HEK293T (cell line): ENCODE measurements around the gene ITPKB.

Source experiments
- CTCF ChIA-PET: fragments of 350-600 bp; formaldehyde crosslinking; extraction: SDS; loops from one replicate; lab custom pipeline; 2021; ENCODE audit warnings: antibody characterized with exemption, inconsistent platforms; lab: Yijun Ruan, JAX
- POLR2A ChIA-PET: fragments of 350-600 bp; formaldehyde crosslinking; extraction: SDS; loops from one replicate; lab custom pipeline; 2020; ENCODE audit warnings: antibody characterized with exemption, inconsistent platforms; lab: Yijun Ruan, JAX
- DNase-seq: peaks from one replicate; pipeline ENCODE4 v3.0.0; 2012; ENCODE audit warnings: mixed read lengths; ENCODE audit errors: extremely low spot score
- ARNT ChIP-seq: fragments of 450-650 bp; IDR thresholded peaks from 2 replicates; pipeline ENCODE4 v1.6.1; 2017; ENCODE audit warnings: mild to moderate bottlenecking
- BHLHE40 ChIP-seq: fragments of 450-650 bp; IDR thresholded peaks from 2 replicates; pipeline ENCODE4 v1.6.1; 2016; ENCODE audit warnings: mild to moderate bottlenecking, moderate library complexity, borderline replicate concordance
- CTBP1 ChIP-seq: fragments of 450-650 bp; IDR thresholded peaks from 2 replicates; pipeline ENCODE4 v1.6.1; 2016; ENCODE audit warnings: borderline replicate concordance
- ELF4 ChIP-seq: fragments of 450-650 bp; IDR thresholded peaks from 2 replicates; pipeline ENCODE4 v1.6.1; 2017; ENCODE audit warnings: antibody characterized with exemption
- FOXA1 ChIP-seq: fragments of 450-650 bp; IDR thresholded peaks from 2 replicates; pipeline ENCODE4 v1.6.1; 2016; ENCODE audit warnings: mild to moderate bottlenecking
- FOXK2 ChIP-seq: fragments of 450-650 bp; IDR thresholded peaks from 2 replicates; pipeline ENCODE4 v1.6.1; 2016; ENCODE audit warnings: mild to moderate bottlenecking
- FOXM1 ChIP-seq: fragments of 450-650 bp; IDR thresholded peaks from 2 replicates; pipeline ENCODE4 v1.6.1; 2017; ENCODE audit warnings: mild to moderate bottlenecking, borderline replicate concordance
- HDGF ChIP-seq: fragments of 450-650 bp; IDR thresholded peaks from 2 replicates; pipeline ENCODE4 v1.6.1; 2017; ENCODE audit warnings: antibody characterized with exemption, borderline replicate concordance
- L3MBTL2 ChIP-seq: fragments of 450-650 bp; conservative IDR thresholded peaks from 2 replicates; pipeline ENCODE4 v1.6.1; 2016; ENCODE audit warnings: mild to moderate bottlenecking
- LEF1 ChIP-seq: fragments of 450-650 bp; IDR thresholded peaks from 2 replicates; pipeline ENCODE4 v1.6.1; 2017; ENCODE audit warnings: mild to moderate bottlenecking, borderline replicate concordance
- NFRKB ChIP-seq: fragments of 450-650 bp; IDR thresholded peaks from 2 replicates; pipeline ENCODE4 v1.6.1; 2016; ENCODE audit warnings: mild to moderate bottlenecking, moderate library complexity
- SP1 ChIP-seq: fragments of 450-650 bp; IDR thresholded peaks from 2 replicates; pipeline ENCODE4 v1.6.1; 2017
- SUZ12 ChIP-seq: fragments of 450-650 bp; IDR thresholded peaks from 2 replicates; pipeline ENCODE4 v1.6.1; 2016; ENCODE audit warnings: mild to moderate bottlenecking
- TARDBP ChIP-seq: fragments of 450-650 bp; IDR thresholded peaks from 2 replicates; pipeline ENCODE4 v1.6.1; 2016
- ZNF384 ChIP-seq: fragments of 450-650 bp; IDR thresholded peaks from 2 replicates; pipeline ENCODE4 v1.6.1; 2016
- TF ChIP-seq, protein P1 (sequence below): fragments of 450-650 bp; IDR thresholded peaks from 2 replicates; pipeline ENCODE4 v1.6.1; 2016

The ITPKB gene

DNA sequence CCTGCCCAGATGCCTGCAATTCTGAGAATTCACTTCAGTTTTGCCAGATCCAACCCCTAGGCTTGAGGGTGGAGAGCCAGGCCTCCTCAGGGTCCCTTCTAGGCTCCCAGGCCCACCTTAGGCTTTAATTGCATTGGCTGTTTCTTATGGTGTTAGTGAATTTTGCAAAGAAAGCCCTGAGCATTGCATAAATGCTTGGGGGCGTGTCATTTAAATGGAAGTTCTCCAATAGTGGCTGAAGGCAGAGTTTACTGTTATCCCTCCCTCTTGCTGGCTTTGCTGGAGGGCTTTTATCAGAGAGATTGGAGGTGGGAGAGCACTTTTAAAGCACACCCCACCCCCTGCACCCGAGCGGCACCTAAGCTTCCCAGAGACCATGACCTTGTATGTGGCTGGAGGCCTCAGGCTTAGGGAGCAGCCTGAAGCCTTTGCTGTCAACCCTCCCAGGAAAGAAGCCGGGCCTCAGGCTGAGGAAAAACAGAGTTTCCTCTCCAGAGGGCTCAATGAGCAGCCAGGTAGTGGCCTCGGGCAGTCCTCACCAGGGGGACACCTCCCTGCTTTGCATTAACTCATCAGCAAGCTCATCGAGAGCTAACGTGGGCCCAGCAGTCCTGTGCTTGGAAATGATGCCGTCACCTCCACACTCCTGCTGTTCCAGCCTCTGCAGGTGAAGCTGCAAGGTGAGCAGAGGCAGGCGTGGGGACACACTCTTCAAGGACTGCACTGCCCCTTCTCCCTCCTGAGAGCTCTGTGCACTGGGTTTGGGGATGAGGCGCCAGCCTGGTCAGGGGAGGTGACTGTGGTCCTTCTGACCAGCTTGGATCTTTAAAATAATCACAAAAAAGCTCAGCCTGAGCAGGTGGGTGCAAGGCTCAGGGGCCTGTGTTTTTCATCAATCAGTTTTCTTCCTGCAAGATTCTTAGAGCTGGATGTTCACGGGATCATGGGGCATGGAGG is 132.5 kb downstream of the ITPKB start:
- no peak for DNase-seq
- ChIA-PET CTCF (interaction anchor here (0.6 to 1.6 kb wide), 3 partner anchors 20 to 195 kb away, joined by 4 to 8 read pairs (median 4); no protein-coding TSS in a partner anchor), POLR2A (interaction anchor here (0.6 kb wide), 1 partner anchor 93 kb away, joined by 3 read pairs; no protein-coding TSS in a partner anchor)
- TF ChIP-seq SP1: no peak
- no peak for TF ChIP-seq ELF4
- TF ChIP-seq FOXK2: no peak
- TF ChIP-seq, protein P1, sequence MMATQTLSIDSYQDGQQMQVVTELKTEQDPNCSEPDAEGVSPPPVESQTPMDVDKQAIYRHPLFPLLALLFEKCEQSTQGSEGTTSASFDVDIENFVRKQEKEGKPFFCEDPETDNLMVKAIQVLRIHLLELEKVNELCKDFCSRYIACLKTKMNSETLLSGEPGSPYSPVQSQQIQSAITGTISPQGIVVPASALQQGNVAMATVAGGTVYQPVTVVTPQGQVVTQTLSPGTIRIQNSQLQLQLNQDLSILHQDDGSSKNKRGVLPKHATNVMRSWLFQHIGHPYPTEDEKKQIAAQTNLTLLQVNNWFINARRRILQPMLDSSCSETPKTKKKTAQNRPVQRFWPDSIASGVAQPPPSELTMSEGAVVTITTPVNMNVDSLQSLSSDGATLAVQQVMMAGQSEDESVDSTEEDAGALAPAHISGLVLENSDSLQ: no peak
- TF ChIP-seq FOXM1: no peak

DNA sequence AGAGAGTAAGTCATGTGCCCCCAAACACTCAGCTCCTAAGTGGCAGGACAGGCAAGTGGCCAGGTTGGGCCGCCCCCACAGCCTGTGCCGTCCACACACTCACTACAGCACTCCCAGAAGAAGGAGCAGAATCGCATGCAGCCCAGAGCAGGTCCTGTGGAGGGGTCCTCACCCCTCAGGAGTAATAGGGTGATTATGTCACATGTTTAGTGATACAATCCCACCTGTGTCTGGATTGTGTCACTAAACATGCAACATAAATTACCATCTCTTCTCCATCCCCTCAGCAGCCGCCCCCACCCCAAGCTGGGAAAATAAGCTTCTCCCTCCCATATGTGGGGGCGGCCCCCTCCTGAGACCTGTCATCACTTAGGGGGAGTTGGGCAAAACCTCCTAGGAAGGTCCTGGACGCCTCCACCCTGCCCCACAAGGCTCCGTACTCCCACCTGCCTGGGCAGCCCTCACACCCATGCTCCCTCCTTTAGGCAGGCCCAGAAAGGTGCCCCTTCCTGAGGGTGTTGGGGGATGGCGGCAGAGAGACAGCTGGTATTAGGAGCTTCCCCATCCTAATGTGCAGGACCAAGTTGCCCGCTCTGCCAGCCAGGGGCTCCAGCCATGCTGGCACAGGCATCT is 133.6 kb downstream of the ITPKB start:
- CTCF ChIA-PET: interaction anchor here (1.6 kb wide), 1 partner anchor 58 kb away, joined by 8 read pairs; no protein-coding TSS in a partner anchor
- POLR2A ChIA-PET: interaction anchor here (1.0 kb wide), 1 partner anchor 197 kb away, joined by 3 read pairs; no protein-coding TSS in a partner anchor
- DNase-seq: no peak
- TF ChIP-seq FOXA1: no peak
- no peak for TF ChIP-seq NFRKB
- no peak for TF ChIP-seq SUZ12
- TF ChIP-seq SP1: no peak
- TF ChIP-seq FOXM1: no peak
- no peak for TF ChIP-seq FOXK2
- no peak for TF ChIP-seq CTBP1

DNA sequence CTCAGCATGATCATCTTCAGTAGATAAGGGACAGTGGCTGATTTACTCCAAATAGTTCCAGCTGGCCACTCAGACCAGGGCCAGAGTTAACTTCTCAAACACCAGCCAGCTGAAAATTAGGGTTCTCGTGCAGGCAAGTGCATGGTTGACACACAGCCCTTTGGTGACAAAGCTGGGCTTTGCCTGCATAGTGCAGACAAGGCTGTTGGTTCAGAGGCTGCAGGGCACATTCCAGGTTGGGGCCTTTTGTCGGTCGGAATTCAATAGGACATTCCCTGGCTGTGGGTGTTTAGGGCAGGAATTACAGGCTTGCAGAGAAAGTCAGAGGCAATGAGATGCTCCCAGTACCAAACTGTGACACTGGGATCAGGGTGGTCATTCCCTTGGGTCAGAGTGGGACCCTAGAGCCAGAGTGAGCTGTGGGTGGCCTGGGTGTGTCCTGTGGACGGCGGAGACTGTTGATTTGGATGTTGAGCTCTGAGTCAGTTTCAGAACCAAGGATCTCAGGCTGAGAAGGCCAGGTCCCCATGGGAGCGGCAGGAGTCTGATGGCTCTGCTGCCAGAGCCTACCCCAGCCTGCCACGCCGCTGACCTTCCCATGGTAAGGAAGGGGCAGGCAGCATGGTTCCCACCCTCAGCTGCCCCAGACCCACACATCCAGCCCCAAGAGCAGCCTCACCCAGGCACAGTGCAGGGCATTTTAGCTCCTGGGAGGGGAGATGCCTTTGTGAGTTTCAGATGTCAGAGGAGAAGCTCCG is 134.3 kb downstream of the ITPKB start:
- no peak for TF ChIP-seq ARNT
- no peak for TF ChIP-seq ZNF384
- no peak for TF ChIP-seq FOXK2
- ChIA-PET CTCF (no interaction called here), POLR2A (interaction anchor here (1.0 kb wide), 1 partner anchor 196 kb away, joined by 3 read pairs; no protein-coding TSS in a partner anchor)
- no peak for DNase-seq

DNA sequence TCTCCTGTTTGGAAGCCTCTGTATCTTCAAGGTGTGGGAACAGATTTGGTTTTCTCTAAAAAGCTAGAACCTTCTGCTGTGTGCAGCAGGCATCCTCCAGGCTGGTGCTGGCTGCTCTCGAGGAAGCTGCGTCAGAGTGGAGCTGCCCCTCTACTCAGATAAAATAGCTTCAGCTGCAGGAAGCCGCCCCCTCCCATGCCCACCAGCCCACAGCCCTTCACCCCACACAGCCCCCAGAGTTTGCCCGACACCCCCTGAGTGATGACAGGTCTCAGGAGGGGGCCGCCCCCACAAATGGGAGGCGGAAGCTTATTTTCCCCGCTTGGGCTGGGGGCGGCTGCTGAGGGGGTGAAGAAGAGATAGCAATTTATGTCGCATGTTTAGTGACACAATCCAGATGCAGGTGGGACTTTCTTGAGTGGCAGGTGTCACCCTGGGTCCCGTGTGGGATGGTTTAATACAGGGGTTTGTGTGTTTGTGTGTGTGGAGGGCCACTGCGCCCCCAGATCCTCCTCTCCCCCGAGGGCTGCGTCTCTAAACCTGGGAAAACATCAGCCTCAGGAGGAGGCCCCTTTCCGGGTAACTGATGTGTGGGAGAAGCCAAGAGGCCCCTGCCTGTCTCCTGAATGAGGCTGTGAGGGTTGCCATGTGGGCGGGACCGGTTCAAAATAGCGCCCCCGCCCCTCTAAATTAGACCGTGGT is 135.1 kb downstream of the ITPKB start:
- DNase-seq: no peak
- CTCF ChIA-PET: interaction anchor here (0.6 kb wide), 1 partner anchor 22 kb away, joined by 3 read pairs; no protein-coding TSS in a partner anchor
- no peak for TF ChIP-seq FOXM1
- TF ChIP-seq ZNF384: no peak
- TF ChIP-seq, protein P1: peak; percentile 40; the same call in 1 of the 2 replicates
- TF ChIP-seq LEF1: no peak
- POLR2A ChIA-PET: no interaction called here

DNA sequence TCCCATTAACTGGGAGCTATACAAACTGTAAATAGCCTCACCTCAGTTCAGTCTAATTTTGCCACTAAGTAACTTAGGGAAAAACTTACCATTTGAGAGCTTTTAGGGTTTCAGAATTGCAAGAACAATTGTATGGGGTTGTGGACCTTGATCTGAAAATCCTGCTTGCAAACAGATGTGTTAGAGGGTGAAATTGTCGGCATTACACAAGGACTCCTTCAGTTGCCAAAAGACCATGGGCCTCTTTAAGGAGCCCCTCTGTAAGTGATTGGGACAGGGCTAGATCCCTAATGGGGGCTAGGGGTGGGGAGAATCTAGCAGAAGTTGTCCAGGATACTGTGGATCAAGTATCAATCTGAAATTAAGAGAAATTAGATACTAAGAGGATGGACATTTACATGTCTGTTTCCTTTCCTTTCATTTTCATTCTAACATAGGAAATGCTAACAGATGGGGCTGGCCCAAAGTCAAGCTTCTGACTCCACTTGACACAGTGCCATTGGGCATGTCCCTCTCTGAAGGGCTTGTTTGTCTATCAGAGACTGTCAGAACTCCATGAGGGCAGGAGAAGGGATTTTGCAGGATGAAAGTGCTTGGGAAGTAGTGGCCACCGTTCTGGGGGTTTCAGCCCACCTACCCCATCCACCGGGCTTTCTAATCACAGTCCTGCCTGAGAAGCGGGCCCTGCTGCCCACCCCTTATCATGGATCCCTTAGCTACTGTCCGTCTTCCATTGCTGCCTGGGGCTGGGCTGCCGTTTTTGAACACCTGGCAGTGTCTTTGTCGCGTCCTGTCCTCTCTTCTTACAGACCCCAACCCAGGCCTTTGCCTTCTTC is 135.8 kb downstream of the ITPKB start:
- ChIA-PET POLR2A (no interaction called here), CTCF (interaction anchor here (0.6 to 1.2 kb wide), 2 partner anchors 52 to 183 kb away, joined by 3 to 7 read pairs; no protein-coding TSS in a partner anchor)
- TF ChIP-seq SUZ12: no peak
- DNase-seq: no peak

DNA sequence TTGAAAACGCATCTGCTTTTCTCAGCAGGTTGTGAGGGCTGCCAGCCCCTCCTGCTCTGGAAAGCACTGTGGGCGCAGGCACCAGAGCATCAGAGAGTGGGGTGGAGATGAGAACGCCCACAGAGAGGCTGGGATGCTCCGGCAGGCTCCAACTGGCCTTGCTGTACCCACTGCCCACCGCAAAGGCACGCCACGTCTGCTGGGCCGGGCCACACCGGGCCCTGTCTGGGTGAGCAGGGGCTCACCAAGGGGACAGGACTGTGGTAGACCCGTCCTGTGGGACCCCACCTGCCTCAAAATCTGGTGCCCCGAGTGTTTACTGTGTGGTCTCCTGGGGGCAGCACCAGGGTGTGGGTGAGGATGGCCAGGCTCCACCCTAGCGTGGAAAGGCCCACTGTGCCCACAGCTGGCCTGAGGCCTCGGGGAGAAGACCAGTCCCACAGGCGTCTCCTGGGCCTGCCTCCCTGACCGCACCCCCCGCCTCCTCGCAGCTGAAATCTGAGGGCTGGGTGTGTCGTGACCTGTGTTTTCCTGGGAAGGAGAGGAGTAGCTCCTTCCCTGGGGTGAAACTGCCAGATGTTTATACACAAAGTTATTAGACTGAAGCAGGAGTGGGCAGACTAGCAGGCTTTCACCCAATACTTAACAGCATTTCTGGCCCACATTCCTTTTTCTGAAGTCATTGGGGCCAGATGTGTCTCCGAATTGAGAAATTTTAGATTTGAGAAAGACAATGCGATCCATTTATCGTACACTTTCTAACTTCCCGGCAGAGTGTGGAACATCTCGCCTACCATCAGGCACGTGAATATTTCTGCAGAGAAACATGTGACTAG is 136.7 kb downstream of the ITPKB start:
- no peak for TF ChIP-seq FOXA1
- no peak for TF ChIP-seq SUZ12
- TF ChIP-seq CTBP1: no peak
- no peak for TF ChIP-seq ELF4
- TF ChIP-seq FOXK2: no peak
- no peak for TF ChIP-seq HDGF
- TF ChIP-seq L3MBTL2: no peak
- no peak for TF ChIP-seq BHLHE40
- no peak for TF ChIP-seq NFRKB
- no peak for TF ChIP-seq SP1
- TF ChIP-seq LEF1: no peak
- TF ChIP-seq, protein P1: no peak
- no peak for TF ChIP-seq ZNF384
- no peak for TF ChIP-seq TARDBP
- no peak for TF ChIP-seq FOXM1
- no peak for TF ChIP-seq ARNT
- ChIA-PET CTCF (interaction anchor here (0.6 to 1.2 kb wide), 2 partner anchors 51 to 182 kb away, joined by 3 to 7 read pairs; no protein-coding TSS in a partner anchor), POLR2A (no interaction called here)
- no peak for DNase-seq
